GM23338 (cell line): ENCODE data around the gene HIVEP1. TPM values are rescaled to one million over a fixed set of nuclear protein-coding genes. Genes with fewer than 3 reads are reported as not detected.

Experiments
- ATAC-seq: fragments of 200-7000 bp; cut with Tn5 transposase; 3 replicates; pipeline ENCODE4 v1.9.1; 2020
- DNase-seq: peaks from one replicate; pipeline ENCODE4 v3.0.0-alpha.2; 2015; ENCODE audit warnings: low spot score
- H2AFZ ChIP-seq: fragments of 200-600 bp; sonication (generic); 2 replicates; pipeline ENCODE4 v1.8.0; 2016; ENCODE audit warnings: antibody characterized with exemption, mild to moderate bottlenecking, moderate library complexity
- H3F3A ChIP-seq: fragments of 200-600 bp; sonication (generic); replicated peaks from 2 replicates; pipeline ENCODE4 v1.8.0; 2017; ENCODE audit warnings: antibody characterized with exemption, mixed run types, low read depth
- H3K27ac ChIP-seq: fragments of 200-600 bp; sonication (generic); 2 replicates; pipeline ENCODE4 v1.6.1; 2016; ENCODE audit warnings: low read depth
- H3K27me3 ChIP-seq: fragments of 200-600 bp; sonication (generic); 2 replicates; pipeline ENCODE4 v1.8.0; 2016; ENCODE audit warnings: mild to moderate bottlenecking, mixed run types, moderate library complexity; ENCODE audit not compliant: insufficient read depth
- H3K36me3 ChIP-seq: fragments of 200-600 bp; sonication (generic); 2 replicates; pipeline ENCODE4 v1.8.0; 2016; ENCODE audit warnings: mild to moderate bottlenecking; ENCODE audit not compliant: insufficient read depth
- H3K4me1 ChIP-seq: fragments of 200-600 bp; sonication (generic); 2 replicates; pipeline ENCODE4 v1.8.0; 2016; ENCODE audit warnings: mild to moderate bottlenecking, moderate library complexity; ENCODE audit not compliant: insufficient read depth
- H3K4me2 ChIP-seq: fragments of 200-600 bp; sonication (generic); 2 replicates; pipeline ENCODE4 v1.7.1; 2017; ENCODE audit warnings: mixed run types
- H3K4me3 ChIP-seq: fragments of 200-600 bp; sonication (generic); 2 replicates; pipeline ENCODE4 v1.6.1; 2016; ENCODE audit warnings: mixed run types
- H3K79me2 ChIP-seq: fragments of 200-600 bp; sonication (generic); replicated peaks from 2 replicates; pipeline ENCODE4 v1.8.0; 2017; ENCODE audit warnings: mild to moderate bottlenecking; ENCODE audit not compliant: insufficient read depth
- H3K9me2 ChIP-seq: fragments of 200-600 bp; sonication (generic); 2 replicates; pipeline ENCODE4 v1.8.0; 2017; ENCODE audit not compliant: insufficient read depth
- H4K20me1 ChIP-seq: fragments of 200-600 bp; sonication (generic); replicated peaks from 2 replicates; pipeline ENCODE4 v1.8.0; 2017; ENCODE audit warnings: mild to moderate bottlenecking; ENCODE audit not compliant: insufficient read depth
- H3K27ac Mint-ChIP-seq: 2 replicates; pipeline ENCODE4 v1.8.0; 2020; ENCODE audit warnings: inconsistent platforms, mild to moderate bottlenecking, moderate library complexity, mixed read lengths
- H3K27me3 Mint-ChIP-seq: 3 replicates; pipeline ENCODE4 v1.8.0; 2022; ENCODE audit warnings: low read depth, mild to moderate bottlenecking, moderate library complexity, mixed read lengths, inconsistent platforms; ENCODE audit not compliant: insufficient read depth, poor library complexity
- H3K36me3 Mint-ChIP-seq: 3 replicates; pipeline ENCODE4 v1.8.0; 2021; ENCODE audit warnings: low read depth, mild to moderate bottlenecking, inconsistent platforms, moderate library complexity, mixed read lengths
- H3K4me1 Mint-ChIP-seq: 3 replicates; pipeline ENCODE4 v1.8.0; 2020; ENCODE audit warnings: mild to moderate bottlenecking, inconsistent platforms, mixed read lengths
- H3K4me3 Mint-ChIP-seq: 3 replicates; pipeline ENCODE4 v1.8.0; 2021; ENCODE audit warnings: moderate library complexity, mild to moderate bottlenecking, inconsistent platforms, mixed read lengths
- H3K9me3 Mint-ChIP-seq: 3 replicates; pipeline ENCODE4 v1.8.0; 2020; ENCODE audit warnings: moderate library complexity, mild to moderate bottlenecking, inconsistent platforms, mixed read lengths
- CREB1 ChIP-seq: fragments of 250-450 bp; sonication (Bioruptor Pico); IDR thresholded peaks from 2 replicates; pipeline ENCODE4 v1.5.0; 2020; ENCODE audit warnings: low read depth, mild to moderate bottlenecking, moderate library complexity
- EZH2 ChIP-seq: fragments of 200-600 bp; sonication (generic); IDR thresholded peaks from one replicate; pipeline ENCODE4 v1.8.0; 2017; ENCODE audit warnings: antibody characterized with exemption, mild to moderate bottlenecking, low read depth; ENCODE audit not compliant: unreplicated experiment
- JUNB ChIP-seq: IDR thresholded peaks from one replicate; pipeline ENCODE4 v1.6.1; 2016; ENCODE audit warnings: antibody characterized with exemption; ENCODE audit not compliant: unreplicated experiment
- POLR2AphosphoS5 ChIP-seq: IDR thresholded peaks from 2 replicates; pipeline ENCODE4 v1.6.1; 2016; ENCODE audit warnings: antibody characterized with exemption, low read depth
- ZNF331 ChIP-seq: fragments of 250-450 bp; sonication (Bioruptor Pico); IDR thresholded peaks from 2 replicates; pipeline ENCODE4 v1.5.0; 2020; ENCODE audit warnings: low read depth, mild to moderate bottlenecking, moderate library complexity
- polyA plus RNA-seq: library from polyadenylated mRNA; unstranded; fragments of >200 nt; fragmentation: Nextera tagmentation; extraction: Ambion mirVana; gene quantifications from 2 replicates; pipeline ENCODE4 v1.2.1, GENCODE V29; 2016
- total RNA-seq: library from RNA; depleted of rRNA; stranded (reverse); fragments of >200 nt; shearing (Covaris generic); gene quantifications from 2 replicates; pipeline ENCODE4 v1.2.3, GENCODE V29; 2014
- TF ChIP-seq, protein P1 (sequence below), 2 experiments: fragments of 200-600 bp in 1 of 2; sonication (generic) in 1 of 2; conservative IDR thresholded peaks; 2 replicates each; pipeline versions ENCODE4 v1.5.1 to v1.6.1; 2016 to 2017; ENCODE audit warnings: antibody characterized with exemption in 2 of 2, low read depth in 2 of 2, mild to moderate bottlenecking in 2 of 2, moderate library complexity in 1 of 2
- TF ChIP-seq, protein P2 (sequence below): fragments of 250-450 bp; sonication (Bioruptor Pico); IDR thresholded peaks from 2 replicates; pipeline ENCODE4 v1.5.0; 2020; ENCODE audit warnings: mild to moderate bottlenecking, moderate library complexity

HIVEP1 gene
- total and polyA plus RNA-seq, 2 experiments from 2014 or later: 10.1 to 21.7 TPM

DNA sequence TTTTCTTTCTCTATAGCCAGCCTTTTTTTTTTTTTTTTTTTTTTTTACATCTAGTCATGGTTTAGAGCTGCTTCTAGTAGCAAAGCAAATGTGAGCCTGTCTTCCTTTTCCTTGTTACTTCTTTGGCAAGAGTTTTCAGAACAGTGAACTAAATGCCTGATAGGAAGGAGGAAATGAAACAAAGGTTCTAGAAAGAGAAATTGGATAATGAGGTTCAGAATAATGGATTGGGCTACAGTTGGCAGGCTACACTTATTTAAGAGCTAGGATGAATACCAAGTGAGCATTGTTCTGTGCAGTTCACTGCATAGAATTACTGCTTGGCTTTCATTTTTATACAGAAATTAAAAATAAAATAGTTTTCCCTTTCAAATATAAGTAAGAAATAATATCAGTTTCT is 78.6 kb downstream of the HIVEP1 start (continued):
- TF ChIP-seq, protein P1, sequence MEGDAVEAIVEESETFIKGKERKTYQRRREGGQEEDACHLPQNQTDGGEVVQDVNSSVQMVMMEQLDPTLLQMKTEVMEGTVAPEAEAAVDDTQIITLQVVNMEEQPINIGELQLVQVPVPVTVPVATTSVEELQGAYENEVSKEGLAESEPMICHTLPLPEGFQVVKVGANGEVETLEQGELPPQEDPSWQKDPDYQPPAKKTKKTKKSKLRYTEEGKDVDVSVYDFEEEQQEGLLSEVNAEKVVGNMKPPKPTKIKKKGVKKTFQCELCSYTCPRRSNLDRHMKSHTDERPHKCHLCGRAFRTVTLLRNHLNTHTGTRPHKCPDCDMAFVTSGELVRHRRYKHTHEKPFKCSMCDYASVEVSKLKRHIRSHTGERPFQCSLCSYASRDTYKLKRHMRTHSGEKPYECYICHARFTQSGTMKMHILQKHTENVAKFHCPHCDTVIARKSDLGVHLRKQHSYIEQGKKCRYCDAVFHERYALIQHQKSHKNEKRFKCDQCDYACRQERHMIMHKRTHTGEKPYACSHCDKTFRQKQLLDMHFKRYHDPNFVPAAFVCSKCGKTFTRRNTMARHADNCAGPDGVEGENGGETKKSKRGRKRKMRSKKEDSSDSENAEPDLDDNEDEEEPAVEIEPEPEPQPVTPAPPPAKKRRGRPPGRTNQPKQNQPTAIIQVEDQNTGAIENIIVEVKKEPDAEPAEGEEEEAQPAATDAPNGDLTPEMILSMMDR (conservative IDR thresholded peaks at IDR 0.05; ENCODE audit: low read depth in 2 of 2): no peak
- TF ChIP-seq EZH2: no peak
- TF ChIP-seq, protein P2, sequence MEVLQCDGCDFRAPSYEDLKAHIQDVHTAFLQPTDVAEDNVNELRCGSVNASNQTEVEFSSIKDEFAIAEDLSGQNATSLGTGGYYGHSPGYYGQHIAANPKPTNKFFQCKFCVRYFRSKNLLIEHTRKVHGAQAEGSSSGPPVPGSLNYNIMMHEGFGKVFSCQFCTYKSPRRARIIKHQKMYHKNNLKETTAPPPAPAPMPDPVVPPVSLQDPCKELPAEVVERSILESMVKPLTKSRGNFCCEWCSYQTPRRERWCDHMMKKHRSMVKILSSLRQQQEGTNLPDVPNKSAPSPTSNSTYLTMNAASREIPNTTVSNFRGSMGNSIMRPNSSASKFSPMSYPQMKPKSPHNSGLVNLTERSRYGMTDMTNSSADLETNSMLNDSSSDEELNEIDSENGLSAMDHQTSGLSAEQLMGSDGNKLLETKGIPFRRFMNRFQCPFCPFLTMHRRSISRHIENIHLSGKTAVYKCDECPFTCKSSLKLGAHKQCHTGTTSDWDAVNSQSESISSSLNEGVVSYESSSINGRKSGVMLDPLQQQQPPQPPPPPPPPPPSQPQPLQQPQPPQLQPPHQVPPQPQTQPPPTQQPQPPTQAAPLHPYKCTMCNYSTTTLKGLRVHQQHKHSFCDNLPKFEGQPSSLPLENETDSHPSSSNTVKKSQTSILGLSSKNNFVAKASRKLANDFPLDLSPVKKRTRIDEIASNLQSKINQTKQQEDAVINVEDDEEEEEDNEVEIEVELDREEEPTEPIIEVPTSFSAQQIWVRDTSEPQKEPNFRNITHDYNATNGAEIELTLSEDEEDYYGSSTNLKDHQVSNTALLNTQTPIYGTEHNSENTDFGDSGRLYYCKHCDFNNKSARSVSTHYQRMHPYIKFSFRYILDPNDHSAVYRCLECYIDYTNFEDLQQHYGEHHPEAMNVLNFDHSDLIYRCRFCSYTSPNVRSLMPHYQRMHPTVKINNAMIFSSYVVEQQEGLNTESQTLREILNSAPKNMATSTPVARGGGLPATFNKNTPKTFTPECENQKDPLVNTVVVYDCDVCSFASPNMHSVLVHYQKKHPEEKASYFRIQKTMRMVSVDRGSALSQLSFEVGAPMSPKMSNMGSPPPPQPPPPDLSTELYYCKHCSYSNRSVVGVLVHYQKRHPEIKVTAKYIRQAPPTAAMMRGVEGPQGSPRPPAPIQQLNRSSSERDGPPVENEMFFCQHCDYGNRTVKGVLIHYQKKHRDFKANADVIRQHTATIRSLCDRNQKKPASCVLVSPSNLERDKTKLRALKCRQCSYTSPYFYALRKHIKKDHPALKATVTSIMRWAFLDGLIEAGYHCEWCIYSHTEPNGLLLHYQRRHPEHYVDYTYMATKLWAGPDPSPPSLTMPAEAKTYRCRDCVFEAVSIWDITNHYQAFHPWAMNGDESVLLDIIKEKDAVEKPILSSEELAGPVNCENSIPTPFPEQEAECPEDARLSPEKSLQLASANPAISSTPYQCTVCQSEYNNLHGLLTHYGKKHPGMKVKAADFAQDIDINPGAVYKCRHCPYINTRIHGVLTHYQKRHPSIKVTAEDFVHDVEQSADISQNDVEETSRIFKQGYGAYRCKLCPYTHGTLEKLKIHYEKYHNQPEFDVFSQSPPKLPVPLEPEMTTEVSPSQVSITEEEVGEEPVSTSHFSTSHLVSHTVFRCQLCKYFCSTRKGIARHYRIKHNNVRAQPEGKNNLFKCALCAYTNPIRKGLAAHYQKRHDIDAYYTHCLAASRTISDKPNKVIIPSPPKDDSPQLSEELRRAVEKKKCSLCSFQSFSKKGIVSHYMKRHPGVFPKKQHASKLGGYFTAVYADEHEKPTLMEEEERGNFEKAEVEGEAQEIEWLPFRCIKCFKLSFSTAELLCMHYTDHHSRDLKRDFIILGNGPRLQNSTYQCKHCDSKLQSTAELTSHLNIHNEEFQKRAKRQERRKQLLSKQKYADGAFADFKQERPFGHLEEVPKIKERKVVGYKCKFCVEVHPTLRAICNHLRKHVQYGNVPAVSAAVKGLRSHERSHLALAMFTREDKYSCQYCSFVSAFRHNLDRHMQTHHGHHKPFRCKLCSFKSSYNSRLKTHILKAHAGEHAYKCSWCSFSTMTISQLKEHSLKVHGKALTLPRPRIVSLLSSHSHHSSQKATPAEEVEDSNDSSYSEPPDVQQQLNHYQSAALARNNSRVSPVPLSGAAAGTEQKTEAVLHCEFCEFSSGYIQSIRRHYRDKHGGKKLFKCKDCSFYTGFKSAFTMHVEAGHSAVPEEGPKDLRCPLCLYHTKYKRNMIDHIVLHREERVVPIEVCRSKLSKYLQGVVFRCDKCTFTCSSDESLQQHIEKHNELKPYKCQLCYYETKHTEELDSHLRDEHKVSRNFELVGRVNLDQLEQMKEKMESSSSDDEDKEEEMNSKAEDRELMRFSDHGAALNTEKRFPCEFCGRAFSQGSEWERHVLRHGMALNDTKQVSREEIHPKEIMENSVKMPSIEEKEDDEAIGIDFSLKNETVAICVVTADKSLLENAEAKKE (CRISPR knock-in tag): no peak

DNA sequence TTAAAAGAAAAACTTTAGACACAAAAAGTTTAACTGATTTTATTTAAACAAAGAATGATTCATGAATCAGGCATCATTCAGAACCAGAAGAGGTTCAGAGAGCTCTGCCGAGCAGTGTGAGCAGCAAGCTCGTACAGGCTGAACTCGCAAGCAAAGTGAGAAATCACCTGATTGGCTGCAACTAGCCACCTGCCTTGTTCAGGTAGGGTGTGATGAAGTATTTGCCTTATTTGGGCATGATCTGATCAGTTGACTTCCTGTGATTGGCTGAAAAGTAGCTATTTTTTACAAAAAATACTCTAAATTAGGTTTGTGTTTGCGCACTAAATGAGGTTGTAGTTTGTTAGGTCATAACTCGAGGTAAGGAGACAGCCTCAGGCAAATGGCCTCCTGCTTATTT is 80.7 kb downstream of the HIVEP1 start:
- TF ChIP-seq, protein P1 (conservative IDR thresholded peaks at IDR 0.05; ENCODE audit: low read depth in 2 of 2): no peak
- no peak for TF ChIP-seq POLR2AphosphoS5
- TF ChIP-seq JUNB: no peak
- no peak for TF ChIP-seq ZNF331 (CRISPR knock-in tag)
- no peak for TF ChIP-seq CREB1 (CRISPR knock-in tag)
- DNase-seq (no peak), ATAC-seq (peak; percentile 45; the same call in 2 of the 3 replicates)
- Histone ChIP-seq H3K9me2 (no peaks in the 10 kb centered on the region), H2AFZ (no peak overlapping the region), H3K4me2 (no peak overlapping the region), H4K20me1 (no peaks in the 10 kb centered on the region), H3K4me1 (peaks cover 2% of the 10 kb centered on the region), H3K79me2 (peaks cover 8% of the 10 kb centered on the region; the same call in 1 of the 2 replicates), H3K4me3 (no peak overlapping the region), H3K27me3 (no peaks in the 10 kb centered on the region), H3K27ac (no peak overlapping the region), H3F3A (no peaks in the 10 kb centered on the region), H3K36me3 (no peaks in the 10 kb centered on the region)
- Mint-ChIP-seq H3K36me3 (peaks cover 28% of the 10 kb centered on the region; the same call in 2 of the 3 replicates), H3K27ac (no peak overlapping the region), H3K4me3 (no peak overlapping the region), H3K9me3 (peaks cover 5% of the 10 kb centered on the region; the same call in 2 of the 3 replicates), H3K4me1 (peaks cover 7% of the 10 kb centered on the region), H3K27me3 (no peaks in the 10 kb centered on the region)
